SH-SY5Y (cell line): ENCODE data around the gene MYL7.

Experiments used
- GATA2 ChIP-seq: IDR thresholded peaks from 2 replicates; pipeline ENCODE4 v1.6.1; 2011; ENCODE audit warnings: mild to moderate bottlenecking, low read depth, low read length
- GATA3 ChIP-seq: IDR thresholded peaks from 2 replicates; pipeline ENCODE4 v1.6.1; 2011; ENCODE audit warnings: low read depth, mild to moderate bottlenecking, low read length, moderate library complexity

Gene MYL7

GRCh38 chr7:44100458-44101302 lies 40.5 kb downstream of the MYL7 start:
- TF ChIP-seq GATA2 (no peak), GATA3 (no peak)

- TF ChIP-seq GATA3 (no peak), GATA2 (no peak)
Measured at GRCh38 chr7:44099669-44100068, 41.5 kb downstream of the MYL7 start.

GRCh38 chr7:44098092-44099068 lies 42.8 kb downstream of the MYL7 start:
- TF ChIP-seq GATA3: no peak
- TF ChIP-seq GATA2: no peak

GRCh38 chr7:44097064-44097932 lies 43.8 kb downstream of the MYL7 start:
- TF ChIP-seq GATA2: no peak
- TF ChIP-seq GATA3: no peak

GRCh38 chr7:44096326-44096881 lies 44.7 kb downstream of the MYL7 start:
- TF ChIP-seq GATA3: no peak
- no peak for TF ChIP-seq GATA2

- TF ChIP-seq GATA3 (no peak), GATA2 (no peak)
Measured at GRCh38 chr7:44095781-44096180, 45.4 kb downstream of the MYL7 start.

GRCh38 chr7:44094883-44095592 lies 46.1 kb downstream of the MYL7 start:
- TF ChIP-seq GATA2: no peak
- TF ChIP-seq GATA3: no peak

- TF ChIP-seq GATA3 (no peak), GATA2 (no peak)
Measured at GRCh38 chr7:44094365-44094764, 46.8 kb downstream of the MYL7 start.

GRCh38 chr7:44093102-44093641 lies 48.0 kb downstream of the MYL7 start:
- TF ChIP-seq GATA2 (no peak), GATA3 (no peak)
